Mesenchymal stem cell (in vitro differentiated cells and primary cell): ENCODE measurements around the gene PPP1R3E.

Source experiments
- DNase-seq: peaks from one replicate; pipeline ENCODE4 v3.0.0-alpha.2; 2013
- H2AFZ ChIP-seq: one replicate; pipeline ENCODE4 v1.6.1; 2013; ENCODE audit warnings: low read depth, mild to moderate bottlenecking, control low read depth, inconsistent platforms, low read length, moderate library complexity
- H2AK5ac ChIP-seq: 2 replicates; pipeline ENCODE4 v1.6.1; 2013; ENCODE audit warnings: low read length, moderate library complexity, mild to moderate bottlenecking, inconsistent platforms; ENCODE audit not compliant: severe bottlenecking
- H2BK120ac ChIP-seq: one replicate; pipeline ENCODE4 v1.6.1; 2013; ENCODE audit warnings: low read depth, mild to moderate bottlenecking, inconsistent platforms, low read length, moderate library complexity
- H2BK12ac ChIP-seq, 2 experiments: one replicate each; pipeline ENCODE4 v1.6.1; 2013; ENCODE audit warnings: inconsistent platforms in 2 of 2, low read length in 2 of 2, mild to moderate bottlenecking in 2 of 2, moderate library complexity in 2 of 2, control low read depth in 1 of 2
- H2BK15ac ChIP-seq: one replicate; pipeline ENCODE4 v1.6.1; 2013; ENCODE audit warnings: mild to moderate bottlenecking, low read depth, inconsistent platforms; ENCODE audit not compliant: poor library complexity, severe bottlenecking
- H2BK5ac ChIP-seq: 2 replicates; pipeline ENCODE4 v1.6.1; 2013; ENCODE audit warnings: low read depth, mild to moderate bottlenecking, low read length, control low read depth, inconsistent platforms; ENCODE audit not compliant: poor library complexity, severe bottlenecking
- H3K14ac ChIP-seq, 2 experiments: one replicate each; pipeline ENCODE4 v1.6.1; 2013; ENCODE audit warnings: inconsistent platforms in 2 of 2, low read length in 2 of 2, control low read depth in 1 of 2, mild to moderate bottlenecking in 1 of 2, moderate library complexity in 1 of 2
- H3K18ac ChIP-seq, 2 experiments: one replicate each; pipeline ENCODE4 v1.6.1; 2013; ENCODE audit warnings: inconsistent platforms in 2 of 2, low read length in 2 of 2, control low read depth in 1 of 2, low read depth in 1 of 2, mild to moderate bottlenecking in 1 of 2
- H3K23ac ChIP-seq, 2 experiments: one replicate each; pipeline ENCODE4 v1.6.1; 2013; ENCODE audit warnings: inconsistent platforms in 2 of 2, low read length in 2 of 2, mild to moderate bottlenecking in 2 of 2, moderate library complexity in 2 of 2, control low read depth in 1 of 2
- H3K27ac ChIP-seq: 2 replicates; pipeline ENCODE4 v1.5.1; 2013; ENCODE audit warnings: mild to moderate bottlenecking, moderate library complexity, low read length, control low read depth, inconsistent platforms; ENCODE audit not compliant: poor library complexity, severe bottlenecking
- H3K27me3 ChIP-seq, 2 experiments: 2 replicates each; pipeline versions ENCODE4 v1.6.1 to v1.7.0; 2013; ENCODE audit warnings: low read length in 2 of 2, mild to moderate bottlenecking in 2 of 2, moderate library complexity in 2 of 2, control low read depth in 1 of 2, inconsistent platforms in 1 of 2; ENCODE audit not compliant: control insufficient read depth in 1 of 2, insufficient read depth in 1 of 2
- H3K36me3 ChIP-seq, 2 experiments: 2 replicates each; pipeline versions ENCODE4 v1.6.1 to v1.7.0; 2013; ENCODE audit warnings: low read length in 2 of 2, control low read depth in 1 of 2, inconsistent platforms in 1 of 2, low read depth in 1 of 2, mild to moderate bottlenecking in 1 of 2; ENCODE audit not compliant: insufficient read depth in 2 of 2, control insufficient read depth in 1 of 2
- H3K4ac ChIP-seq, 2 experiments: one replicate each; pipeline ENCODE4 v1.6.1; 2013; ENCODE audit warnings: inconsistent platforms in 2 of 2, low read length in 2 of 2, mild to moderate bottlenecking in 2 of 2, moderate library complexity in 2 of 2, control low read depth in 1 of 2, low read depth in 1 of 2
- H3K4me1 ChIP-seq: 2 replicates; pipeline ENCODE4 v1.6.1; 2013; ENCODE audit warnings: low read depth, low read length, control low read depth; ENCODE audit not compliant: control insufficient read depth, insufficient read depth
- H3K4me2 ChIP-seq: 2 replicates; pipeline ENCODE4 v1.6.1; 2013; ENCODE audit warnings: low read length, mild to moderate bottlenecking, inconsistent platforms; ENCODE audit not compliant: poor library complexity, severe bottlenecking
- H3K4me3 ChIP-seq, 2 experiments: 2 replicates each; pipeline versions ENCODE4 v1.5.1 to v1.7.0; 2013; ENCODE audit warnings: low read length in 2 of 2, mild to moderate bottlenecking in 2 of 2, control low read depth in 1 of 2, low read depth in 1 of 2; ENCODE audit not compliant: insufficient read depth in 1 of 2
- H3K79me1 ChIP-seq: replicated peaks from 2 replicates; pipeline ENCODE4 v1.6.1; 2013; ENCODE audit warnings: mild to moderate bottlenecking, control low read depth, low read length, inconsistent platforms; ENCODE audit not compliant: poor library complexity, severe bottlenecking
- H3K9ac ChIP-seq: 2 replicates; pipeline ENCODE4 v1.7.0; 2013; ENCODE audit warnings: mild to moderate bottlenecking, low read length, moderate library complexity
- H3K9me3 ChIP-seq: 2 replicates; pipeline ENCODE4 v1.7.0; 2013; ENCODE audit warnings: mild to moderate bottlenecking, low read length; ENCODE audit not compliant: control insufficient read depth
- H4K8ac ChIP-seq: one replicate; pipeline ENCODE4 v1.6.1; 2013; ENCODE audit warnings: inconsistent platforms, mild to moderate bottlenecking, low read length, moderate library complexity
- H4K91ac ChIP-seq: one replicate; pipeline ENCODE4 v1.6.1; 2013; ENCODE audit warnings: mild to moderate bottlenecking, low read length, inconsistent platforms
- WGBS: methylation state at CpG from one replicate; pipeline ENCODE4 v1.1.7; 2013; ENCODE audit warnings: mixed read lengths; 5-methylcytosine and 5-hydroxymethylcytosine counted together

The PPP1R3E gene

DNA sequence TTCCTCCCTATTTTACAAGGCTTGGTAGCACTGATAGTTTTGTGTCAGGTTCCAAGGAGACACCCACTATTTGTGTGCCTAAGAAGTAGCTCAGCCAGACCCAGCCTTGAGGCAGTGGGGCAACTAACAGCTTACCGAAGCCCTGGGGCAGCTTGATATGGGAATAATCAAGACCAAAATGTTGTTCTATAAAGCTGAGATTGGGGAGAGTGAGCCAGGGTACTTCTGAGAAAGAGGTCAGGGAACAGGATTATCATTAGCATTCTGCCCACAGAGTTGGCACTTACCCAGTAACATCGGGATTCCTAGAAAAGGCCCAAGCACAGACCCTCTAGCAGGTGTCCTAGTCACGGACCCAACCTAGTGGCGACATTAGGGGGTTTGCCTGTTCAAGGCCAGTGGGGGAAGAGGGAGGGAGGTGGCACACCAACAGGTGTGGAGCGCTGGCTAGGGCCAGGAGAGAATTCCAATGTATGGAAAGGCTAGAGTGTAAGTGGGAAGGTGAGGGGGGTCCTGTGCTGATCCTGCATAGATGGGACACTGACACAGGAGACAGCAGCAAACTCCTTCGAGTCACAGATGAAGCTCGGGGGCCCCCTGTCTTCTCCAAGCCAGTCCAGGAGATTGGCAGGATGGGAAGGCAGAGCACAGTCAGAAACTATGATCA, 4.9 kb downstream of the PPP1R3E start:
- Histone ChIP-seq H2BK120ac (no peak overlapping the region), H3K18ac (no peak overlapping the region), H2BK15ac (peak overlapping the region; percentile 38), H2BK12ac (no peak overlapping the region), H3K14ac (no peak overlapping the region), H3K9me3 (no peaks in the 10 kb centered on the region), H3K79me1 (peaks cover 8% of the 10 kb centered on the region), H3K9ac (peak overlapping the region; percentile 98), H3K4me3 (peak overlapping the region in 1 of 2 experiments; percentile 3), H2AFZ (no peak overlapping the region), H3K27me3 (peaks cover 5 to 6% of the 10 kb centered on the region in 2 experiments), H2AK5ac (no peak overlapping the region), H3K27ac (no peak overlapping the region), H3K36me3 (peaks cover 6 to 8% of the 10 kb centered on the region in 2 experiments), H4K8ac (peak overlapping the region; percentile 16), H2BK5ac (no peak overlapping the region), H3K4me2 (no peak overlapping the region), H4K91ac (no peak overlapping the region), H3K4me1 (peaks cover 10% of the 10 kb centered on the region), H3K23ac (no peak overlapping the region), H3K4ac (no peak overlapping the region)
- 96% methylated on average over 6 of the region's 7 CpGs for WGBS
- DNase-seq: no peak

DNA sequence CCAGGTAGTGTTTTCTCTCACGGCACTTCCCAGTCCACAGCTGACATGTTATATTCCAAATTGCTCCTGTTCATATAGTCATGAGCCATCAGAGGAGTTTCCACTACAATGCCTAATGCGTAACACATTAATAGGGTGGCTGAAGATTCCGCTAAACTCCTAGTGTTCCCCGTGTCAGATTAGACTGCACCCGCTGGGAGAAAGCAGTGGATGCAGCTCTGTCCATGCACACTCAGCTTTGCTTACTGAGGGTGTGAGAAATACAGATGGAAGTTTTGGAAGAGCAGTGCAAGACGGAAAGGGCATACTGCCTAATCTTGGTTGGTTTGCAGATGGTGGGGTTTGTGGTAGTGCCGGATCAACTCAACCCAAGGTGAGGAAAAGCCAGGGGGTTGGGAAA, 5.6 kb downstream of the PPP1R3E start:
- H4K8ac ChIP-seq: no peak overlapping the region
- H3K4me1 ChIP-seq: peaks cover 7% of the 10 kb centered on the region
- H2BK120ac ChIP-seq: no peak overlapping the region
- no peak overlapping the region for H3K23ac ChIP-seq
- no peak overlapping the region for H3K4ac ChIP-seq
- DNase-seq: no peak
- H3K18ac ChIP-seq: no peak overlapping the region
- no peak overlapping the region for H2AK5ac ChIP-seq
- H3K9me3 ChIP-seq: no peaks in the 10 kb centered on the region
- H3K14ac ChIP-seq: no peak overlapping the region
- peaks cover 5 to 6% of the 10 kb centered on the region in 2 experiments for H3K27me3 ChIP-seq
- WGBS: 95% methylated on average over 7 of the region's 7 CpGs
- no peak overlapping the region for H3K4me2 ChIP-seq
- H2BK5ac ChIP-seq: no peak overlapping the region
- no peak overlapping the region for H2BK12ac ChIP-seq
- H3K79me1 ChIP-seq: peaks cover 8% of the 10 kb centered on the region
- no peak overlapping the region for H2AFZ ChIP-seq
- H3K27ac ChIP-seq: no peak overlapping the region
- H3K4me3 ChIP-seq: no peak overlapping the region
- no peak overlapping the region for H2BK15ac ChIP-seq
- peaks cover 6 to 8% of the 10 kb centered on the region in 2 experiments for H3K36me3 ChIP-seq
- H3K9ac ChIP-seq: no peak overlapping the region
- no peak overlapping the region for H4K91ac ChIP-seq

DNA sequence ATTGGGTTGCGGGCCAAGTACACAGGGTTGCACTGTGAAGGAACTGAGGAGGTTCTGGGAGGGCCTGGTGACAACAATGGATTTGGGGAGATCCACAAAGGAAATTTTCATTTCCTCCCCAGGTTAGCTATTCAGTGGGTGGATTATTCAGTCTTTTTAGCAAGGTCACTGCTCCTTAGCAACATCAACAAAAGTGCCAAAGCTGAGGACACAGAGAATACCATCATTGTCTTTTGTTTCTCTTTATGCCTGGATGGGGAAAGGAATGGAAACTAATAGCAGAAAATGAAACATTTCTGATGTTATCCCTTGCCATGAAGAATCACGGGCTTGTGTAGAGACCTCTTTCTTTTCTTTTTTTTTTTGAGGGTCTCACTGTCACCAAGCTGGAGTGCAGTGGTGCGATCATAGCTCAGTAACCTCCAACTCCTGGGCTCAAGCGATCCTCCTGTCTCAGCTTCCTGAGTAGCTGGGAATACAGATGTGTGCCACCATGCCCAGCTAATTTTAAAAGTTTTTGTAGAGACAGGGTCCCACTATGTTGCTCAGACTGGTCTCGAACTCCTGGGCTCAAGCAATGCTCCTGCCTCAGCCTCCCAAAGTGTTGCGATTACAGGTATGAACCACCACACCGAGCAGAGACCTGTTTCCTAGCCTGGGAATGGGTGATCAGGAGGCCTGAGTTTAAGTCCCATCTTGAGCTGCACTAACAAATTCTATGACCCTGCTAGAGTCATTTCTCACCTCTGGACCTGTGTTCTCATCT, 6.5 kb downstream of the PPP1R3E start:
- no peaks in the 10 kb centered on the region for H3K9me3 ChIP-seq
- H2BK5ac ChIP-seq: no peak overlapping the region
- peaks cover 6 to 8% of the 10 kb centered on the region in 2 experiments for H3K36me3 ChIP-seq
- H2BK12ac ChIP-seq: no peak overlapping the region
- 98% methylated on average over 7 of the region's 7 CpGs for WGBS
- H3K27ac ChIP-seq: no peak overlapping the region
- no peak overlapping the region for H3K23ac ChIP-seq
- H3K79me1 ChIP-seq: peaks cover 8% of the 10 kb centered on the region
- no peak for DNase-seq
- H3K9ac ChIP-seq: peak overlapping the region; percentile 32
- H3K18ac ChIP-seq: no peak overlapping the region
- H3K4ac ChIP-seq: no peak overlapping the region
- H2AFZ ChIP-seq: no peak overlapping the region
- H3K4me3 ChIP-seq: no peak overlapping the region
- no peak overlapping the region for H3K4me2 ChIP-seq
- H4K91ac ChIP-seq: no peak overlapping the region
- no peak overlapping the region for H2BK120ac ChIP-seq
- no peak overlapping the region for H2BK15ac ChIP-seq
- peaks cover 4% of the 10 kb centered on the region for H3K4me1 ChIP-seq
- no peak overlapping the region for H2AK5ac ChIP-seq
- peaks cover 5 to 6% of the 10 kb centered on the region in 2 experiments for H3K27me3 ChIP-seq
- no peak overlapping the region for H3K14ac ChIP-seq
- no peak overlapping the region for H4K8ac ChIP-seq

DNA sequence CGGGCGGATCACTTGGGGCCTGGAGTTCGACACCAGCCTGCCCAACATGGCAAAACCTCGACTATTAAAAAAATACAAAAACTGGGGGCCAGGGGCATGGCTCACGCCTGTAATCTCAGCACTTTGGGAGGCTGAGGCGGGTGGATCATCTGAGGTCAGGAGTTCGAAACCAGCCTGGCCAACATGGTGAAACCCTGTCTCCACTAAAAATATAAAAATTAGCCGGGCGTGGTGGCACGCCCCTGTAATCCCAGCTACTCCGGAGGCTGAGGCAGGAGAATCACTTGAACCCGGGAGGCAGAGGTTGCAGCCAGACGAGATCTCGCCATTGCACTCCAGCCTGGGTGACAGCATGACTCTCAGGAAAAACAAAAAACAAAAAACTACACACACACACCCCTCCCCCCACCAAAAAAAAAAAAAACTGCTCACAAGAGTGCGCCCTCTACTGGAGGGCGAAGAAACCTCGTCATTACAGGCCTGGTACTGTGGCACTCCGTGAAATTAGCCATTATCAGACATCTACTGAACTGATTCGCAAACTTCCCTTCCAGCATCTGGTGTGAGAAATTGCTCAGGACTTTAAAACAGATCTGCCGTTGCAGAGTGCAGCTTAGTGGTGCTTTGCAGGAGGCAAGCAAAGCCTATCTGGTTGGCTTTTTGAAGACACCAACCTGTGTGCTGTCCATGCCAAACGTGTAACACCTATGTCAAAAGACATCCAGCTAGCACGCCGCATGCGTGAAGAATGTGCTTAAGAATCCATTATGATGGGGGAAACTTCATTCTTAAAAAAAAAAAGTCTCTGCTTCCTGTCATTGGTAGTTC, 7.7 kb downstream of the PPP1R3E start:
- Histone ChIP-seq H3K4me3 (no peak overlapping the region), H3K27me3 (peaks cover 5 to 6% of the 10 kb centered on the region in 2 experiments), H2AK5ac (no peak overlapping the region), H3K79me1 (peaks cover 4% of the 10 kb centered on the region), H3K4me1 (peaks cover 2% of the 10 kb centered on the region), H3K27ac (no peak overlapping the region), H3K23ac (no peak overlapping the region), H3K14ac (no peak overlapping the region), H2BK12ac (no peak overlapping the region), H3K4me2 (peak overlapping the region; percentile 21), H2BK120ac (no peak overlapping the region), H3K9ac (peak overlapping the region; percentile 54), H4K8ac (no peak overlapping the region), H3K36me3 (peaks cover 6 to 8% of the 10 kb centered on the region in 2 experiments), H4K91ac (no peak overlapping the region), H2BK5ac (no peak overlapping the region), H3K9me3 (no peaks in the 10 kb centered on the region), H2BK15ac (no peak overlapping the region), H2AFZ (no peak overlapping the region), H3K18ac (no peak overlapping the region), H3K4ac (no peak overlapping the region)
- WGBS: 60% methylated on average over 24 of the region's 24 CpGs
- DNase-seq: peak; percentile 61
